ENCODE data around the gene BCL11A. TPM values are rescaled to one million over a fixed set of nuclear protein-coding genes. Genes with fewer than 3 reads are reported as not detected.

BCL11A gene
- total RNA-seq, 6 experiments from 2014 or later: 0.06 to 0.80 (median 0.37) TPM

GRCh38 chr2:60573251-60573650 lies 19.8 kb upstream of the BCL11A start:
- Histone ChIP-seq H3K27me3 (peaks cover 5% of the 10 kb centered on the region in 2 donors), H3K4me1 (no peaks in the 10 kb centered on the region), H3K27ac (no peak overlapping the region), H3K4me3 (no peak overlapping the region), H3K36me3 (no peaks in the 10 kb centered on the region), H3K9me3 (no peaks in the 10 kb centered on the region)
- no peak for TF ChIP-seq CTCF (IDR thresholded peaks at IDR 0.05)
- no peak for TF ChIP-seq POLR2A (IDR thresholded peaks at IDR 0.05)
- DNase-seq (no peak), ATAC-seq (no peak)
- intact Hi-C loops (cut with DNase I): no loop called here
- 73% methylated on average over 3 of the region's 3 CpGs for WGBS (ENCODE audit: insufficient coverage, low coverage, low lambda C conversion rate, missing lambda C conversion rate)

GRCh38 chr2:60570251-60570650 lies 16.8 kb upstream of the BCL11A start:
- no peak overlapping the region for H3K27ac ChIP-seq
- WGBS (ENCODE audit: insufficient coverage, low coverage, low lambda C conversion rate, missing lambda C conversion rate): 7% methylated on average over 9 of the region's 9 CpGs
- TF ChIP-seq CTCF (IDR thresholded peaks at IDR 0.05) (no peak), POLR2A (IDR thresholded peaks at IDR 0.05) (no peak)
- no peaks in the 10 kb centered on the region for H3K4me1 ChIP-seq
- H3K9me3 ChIP-seq: no peaks in the 10 kb centered on the region
- peaks cover 5 to 14% of the 10 kb centered on the region in 2 donors for H3K27me3 ChIP-seq
- ATAC-seq (no peak), DNase-seq (no peak)
- no peak overlapping the region for H3K4me3 ChIP-seq
- intact Hi-C loops (cut with DNase I): no loop called here
- no peaks in the 10 kb centered on the region for H3K36me3 ChIP-seq

GRCh38 chr2:60569680-60570111 lies 16.2 kb upstream of the BCL11A start:
- no peak for TF ChIP-seq CTCF (IDR thresholded peaks at IDR 0.05)
- TF ChIP-seq POLR2A (IDR thresholded peaks at IDR 0.05): no peak
- Histone ChIP-seq H3K9me3 (no peaks in the 10 kb centered on the region), H3K4me3 (no peak overlapping the region), H3K27me3 (peaks cover 5 to 18% of the 10 kb centered on the region in 2 donors), H3K27ac (no peak overlapping the region), H3K4me1 (no peaks in the 10 kb centered on the region), H3K36me3 (no peaks in the 10 kb centered on the region)
- ATAC-seq (no peak), DNase-seq (no peak)
- intact Hi-C loops (cut with DNase I): no loop called here
- WGBS (ENCODE audit: insufficient coverage, low coverage, low lambda C conversion rate, missing lambda C conversion rate): 4% methylated on average over 12 of the region's 13 CpGs

- 22% methylated on average over 11 of the region's 11 CpGs for WGBS (ENCODE audit: insufficient coverage, low coverage, low lambda C conversion rate, missing lambda C conversion rate)
- ATAC-seq (no peak), DNase-seq (no peak)
- Histone ChIP-seq H3K36me3 (no peaks in the 10 kb centered on the region), H3K4me3 (no peak overlapping the region), H3K4me1 (no peaks in the 10 kb centered on the region), H3K27ac (no peak overlapping the region), H3K9me3 (no peaks in the 10 kb centered on the region), H3K27me3 (peaks cover 5 to 18% of the 10 kb centered on the region in 2 donors)
- intact Hi-C loops (cut with DNase I): no loop called here
- TF ChIP-seq POLR2A (IDR thresholded peaks at IDR 0.05) (no peak), CTCF (IDR thresholded peaks at IDR 0.05) (no peak)
These were observed 14.7 kb upstream of the BCL11A start for GRCh38 chr2:60567919-60568768.
